T-helper 1 cell treated with Interleukin-12 subunit alpha and Interleukin-12 subunit beta and Interleukin-4 antibody, amounts not matched to agents 30 ng/mL and 1 ng/mL, for 36 hours (primary cell): ENCODE measurements around the gene ITPR2. TPM values are rescaled to one million over a fixed set of nuclear protein-coding genes. Genes with fewer than 3 reads are reported as not detected.
"Not testable (repeated sequence)": the region's sequence is repeated elsewhere in the genome, so short reads cannot be mapped to it uniquely, and the experiment has no call there.

Experiments
- intact Hi-C: fragments of 100-400 bp; cut with micrococcal nuclease; formaldehyde crosslinking; loops from one replicate; pipeline ENCODE4 v1.15.1; 2024
- total RNA-seq: library from RNA; stranded (reverse); gene quantifications from 2 replicates; pipeline ENCODE4 v1.2.3, GENCODE V29; 2022

ITPR2 gene
- total RNA-seq, 1 donor from 2014 or later, result 60.9 TPM

DNA sequence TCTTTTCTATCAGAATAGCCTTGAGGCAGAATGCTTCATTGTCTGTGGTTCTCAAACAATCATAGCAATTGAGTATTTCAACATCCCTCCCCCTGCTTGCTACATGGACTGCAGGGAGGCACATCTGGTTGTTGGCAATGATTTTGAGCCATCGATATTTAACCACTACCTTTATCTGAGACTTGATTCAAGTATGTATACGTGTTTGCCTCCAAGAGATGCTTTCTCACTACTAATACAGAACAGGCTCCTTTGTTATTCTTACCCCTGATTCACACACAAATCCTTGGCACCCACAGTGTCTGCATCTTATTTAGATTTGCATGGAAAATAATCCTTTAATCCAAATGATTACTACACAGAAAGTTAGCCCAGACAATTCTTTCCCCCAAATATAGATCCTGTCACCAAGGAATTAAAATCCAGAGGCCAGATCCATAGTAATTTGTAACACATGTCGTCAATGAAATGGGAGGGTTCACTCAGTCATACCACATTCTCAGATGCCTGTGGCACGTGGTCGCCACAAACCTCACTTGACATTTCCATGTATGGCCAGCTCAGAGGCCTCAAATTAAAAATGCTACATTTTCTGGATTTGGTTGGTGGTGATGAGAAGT is 199.3 kb downstream of the ITPR2 start:
- intact Hi-C loops, result no loop called here

DNA sequence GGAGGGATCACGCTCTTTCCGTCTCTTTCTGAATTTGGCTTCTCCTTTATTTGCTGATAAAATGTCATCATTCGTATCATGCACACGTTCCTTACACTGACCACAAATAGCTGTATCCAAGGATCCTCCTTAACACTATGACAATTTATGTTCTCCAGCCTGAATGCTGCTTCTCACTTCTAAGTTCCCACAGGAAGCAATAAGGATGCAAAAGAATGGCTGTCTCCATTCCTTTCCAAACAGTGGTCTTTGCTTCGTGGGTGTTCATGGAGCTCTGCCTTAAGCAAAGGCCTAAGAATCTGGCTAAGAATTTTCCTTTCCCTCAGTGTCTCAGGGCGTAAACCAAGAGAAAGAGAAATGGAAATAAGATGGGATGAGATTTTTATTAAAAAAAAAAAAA is 200.2 kb downstream of the ITPR2 start:
- intact Hi-C loops, result no loop called here

DNA sequence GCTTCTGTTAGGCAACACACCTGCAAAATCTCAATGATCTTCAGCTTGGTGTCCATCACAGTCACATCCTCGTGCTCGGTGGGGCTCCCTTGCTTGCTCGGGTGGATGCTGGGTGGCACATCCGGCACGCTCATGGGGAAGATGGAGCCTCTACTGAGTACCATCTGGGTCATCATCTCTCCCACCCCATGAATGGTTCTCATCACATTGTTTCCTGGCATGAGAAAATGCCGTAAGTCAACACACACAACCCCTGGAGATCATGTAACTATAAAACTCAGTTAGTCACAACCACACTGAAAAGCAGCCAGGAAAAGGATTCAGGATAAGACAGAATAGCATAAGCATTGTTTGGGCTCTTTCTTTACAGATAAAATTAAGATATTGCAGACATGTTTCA is 201.1 kb downstream of the ITPR2 start:
- intact Hi-C loops, result no loop called here

DNA sequence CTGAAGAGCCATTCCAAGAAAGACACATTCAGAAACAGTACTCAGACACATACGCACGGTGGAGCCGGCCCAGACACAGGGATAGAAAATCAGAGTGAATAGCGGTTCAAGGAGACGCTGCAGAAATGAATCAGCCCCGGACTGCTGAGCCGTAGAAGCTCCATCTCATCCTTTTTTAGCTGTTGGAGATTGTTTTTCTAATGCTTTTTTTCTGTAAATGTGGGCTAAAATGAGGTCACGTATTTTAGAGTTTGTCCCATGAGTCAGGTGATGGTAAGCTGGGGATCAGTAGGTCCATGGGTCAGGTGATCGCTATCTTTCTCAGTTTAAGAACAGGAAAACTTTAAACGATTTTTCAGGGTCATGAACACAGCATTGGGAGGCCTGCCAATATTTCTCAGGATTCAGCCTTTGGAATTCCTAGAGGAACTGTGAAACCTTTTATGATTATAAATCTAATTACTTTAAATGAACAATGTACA is 202.4 kb downstream of the ITPR2 start:
- intact Hi-C loops, result no loop called here

DNA sequence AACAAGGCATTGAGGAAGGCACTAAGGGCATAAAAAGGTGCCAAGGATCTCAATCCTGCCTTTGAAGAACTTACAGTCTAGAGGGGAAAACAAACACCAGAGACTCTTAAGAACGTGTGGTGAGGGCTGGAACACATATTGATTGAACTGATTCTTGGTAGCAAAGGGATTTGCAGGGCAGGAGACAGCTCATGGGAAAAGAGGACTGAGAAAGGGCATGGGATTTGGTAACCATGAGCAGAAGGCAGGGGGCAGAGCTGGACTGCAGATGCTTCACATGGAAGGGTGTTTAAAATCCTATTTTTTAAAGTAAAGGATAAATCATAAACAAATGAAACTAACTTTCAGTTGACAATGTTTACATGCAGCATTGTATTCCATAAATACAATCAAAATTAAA is 203.1 kb downstream of the ITPR2 start:
- intact Hi-C loops, result no loop called here

DNA sequence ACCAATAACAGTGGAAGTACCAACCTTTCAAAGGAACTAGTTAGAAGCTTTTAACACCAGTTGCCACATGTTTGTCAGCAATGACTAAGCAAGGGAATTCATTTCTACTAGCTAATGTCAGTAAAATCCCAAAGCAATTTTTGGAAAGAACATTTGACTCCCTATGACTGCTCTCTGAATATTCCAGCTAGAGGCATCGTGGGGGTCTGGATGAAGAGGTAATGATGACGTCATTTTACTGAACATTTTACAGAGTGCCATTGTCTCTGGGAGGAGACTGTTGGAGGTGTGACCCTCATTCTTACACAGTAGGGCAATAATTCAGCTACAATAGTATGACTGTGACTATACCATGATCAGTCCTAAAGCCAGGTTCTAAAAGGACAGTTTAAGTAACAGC is 204.8 kb downstream of the ITPR2 start:
- intact Hi-C loops, result no loop called here

DNA sequence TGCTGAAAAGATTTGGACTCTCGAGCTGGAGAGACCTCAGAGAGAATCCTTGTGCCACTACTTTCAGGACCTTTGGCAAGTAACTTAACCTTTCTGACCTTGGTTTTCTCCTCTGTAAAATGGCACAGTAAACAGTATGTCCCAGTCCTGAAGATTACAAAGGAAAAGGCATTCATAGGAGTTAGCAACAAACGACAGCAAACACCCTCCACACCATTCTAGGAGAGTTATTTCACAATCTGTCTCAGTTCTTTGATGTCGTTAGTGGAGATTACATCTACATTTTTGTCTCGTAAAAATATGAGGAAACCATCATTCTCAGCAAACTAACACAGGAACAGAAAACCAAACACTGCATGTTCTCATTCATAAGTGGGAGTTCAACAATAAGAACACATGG is 205.7 kb downstream of the ITPR2 start:
- intact Hi-C loops, result no loop called here

DNA sequence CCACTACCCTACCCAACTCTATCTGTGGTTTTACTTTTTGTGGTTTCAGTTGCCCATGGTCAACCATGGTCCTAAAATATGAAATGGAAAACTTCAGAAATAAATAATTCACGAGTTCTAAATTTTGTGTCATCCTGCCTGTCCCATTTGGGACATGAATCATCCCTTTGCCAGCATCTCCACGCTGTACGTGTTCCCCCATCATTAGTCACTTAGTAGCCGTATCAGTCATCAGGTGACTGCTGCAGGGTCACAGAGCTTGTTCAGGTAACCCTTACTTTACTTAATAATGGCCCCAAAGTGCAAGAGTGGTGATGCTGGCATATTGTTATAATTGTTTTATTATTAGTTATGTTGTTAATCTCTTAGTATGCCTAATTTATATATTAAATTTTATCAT is 209.9 kb downstream of the ITPR2 start:
- intact Hi-C loops, result no loop called here

DNA sequence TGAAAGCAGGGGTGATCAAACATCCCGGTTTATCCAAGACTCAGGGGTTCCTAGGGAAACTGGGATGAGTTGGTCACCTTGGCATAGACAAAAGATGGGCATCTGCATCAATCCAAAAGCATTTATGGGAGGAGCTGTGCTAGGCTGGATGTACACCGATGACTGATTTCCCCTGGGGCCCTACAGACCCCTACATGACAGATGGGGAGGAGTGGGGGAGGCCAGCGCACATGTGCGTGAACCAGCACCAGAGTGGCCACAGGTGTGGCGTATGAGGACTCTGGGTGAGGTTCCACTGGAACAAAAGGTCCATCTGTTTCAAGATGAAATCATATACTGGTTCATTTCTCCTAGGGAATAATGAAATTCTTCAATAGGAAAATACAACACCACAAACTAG is 210.4 kb downstream of the ITPR2 start:
- intact Hi-C loops, result no loop called here

DNA sequence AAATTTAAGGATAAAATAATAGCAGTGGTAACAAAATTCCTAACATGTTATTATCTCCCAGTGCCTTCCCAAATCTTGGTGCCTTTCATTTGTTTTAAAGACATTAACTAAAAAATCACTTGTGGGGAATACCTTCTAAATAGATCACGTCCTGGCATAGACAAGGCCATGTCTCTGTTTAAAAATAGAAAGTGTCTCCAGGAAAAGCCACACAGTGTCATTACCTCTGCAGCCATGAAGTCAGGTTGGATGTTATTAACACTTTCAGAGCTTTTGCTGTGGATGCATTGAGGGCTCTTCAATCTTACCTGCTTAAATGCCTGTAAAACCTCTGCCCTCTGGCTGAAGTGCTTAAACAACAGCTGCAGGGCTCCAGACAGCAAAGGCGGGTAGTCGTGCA is 211.1 kb downstream of the ITPR2 start:
- intact Hi-C loops, result no loop called here

DNA sequence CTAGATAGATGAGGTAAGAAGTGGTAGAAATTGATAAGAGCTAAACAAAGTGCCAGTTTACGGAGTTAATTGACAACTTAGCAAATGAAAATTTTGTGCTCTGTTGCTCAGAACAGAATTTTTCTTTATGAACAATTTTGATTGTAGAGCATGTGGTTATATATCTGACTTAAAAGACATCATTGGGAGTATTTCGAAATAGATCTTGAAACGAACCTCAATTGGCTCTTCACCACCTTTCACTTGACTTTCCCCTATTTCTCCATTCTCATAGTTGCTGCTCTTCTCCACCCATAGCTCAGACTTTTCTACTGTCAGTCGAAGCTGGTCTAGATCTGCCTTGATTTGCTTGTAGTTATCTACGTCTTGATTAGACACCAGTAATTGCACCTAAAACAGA is 212.1 kb downstream of the ITPR2 start:
- intact Hi-C loops, result no loop called here

DNA sequence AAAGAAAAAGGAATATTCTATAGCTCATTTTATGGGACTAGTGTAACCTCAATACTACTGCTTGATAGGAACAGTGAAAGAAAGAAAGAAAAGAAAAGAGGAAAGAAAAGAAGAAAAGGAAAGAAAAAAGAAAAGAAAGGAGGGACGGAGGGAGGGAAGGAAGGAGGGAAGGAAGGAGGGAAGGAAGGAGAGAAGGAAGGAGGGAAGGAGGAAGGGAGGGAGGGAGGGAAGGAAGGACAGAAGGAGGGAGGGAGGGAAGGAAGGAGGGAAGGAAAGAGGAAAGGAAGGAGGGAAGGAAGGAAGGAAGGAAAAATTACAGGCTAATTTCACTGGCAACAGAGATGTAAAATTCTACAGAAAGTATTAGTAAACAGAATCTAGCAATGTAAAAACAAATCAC is 215.5 kb downstream of the ITPR2 start:
- intact Hi-C loops, result no loop called here

DNA sequence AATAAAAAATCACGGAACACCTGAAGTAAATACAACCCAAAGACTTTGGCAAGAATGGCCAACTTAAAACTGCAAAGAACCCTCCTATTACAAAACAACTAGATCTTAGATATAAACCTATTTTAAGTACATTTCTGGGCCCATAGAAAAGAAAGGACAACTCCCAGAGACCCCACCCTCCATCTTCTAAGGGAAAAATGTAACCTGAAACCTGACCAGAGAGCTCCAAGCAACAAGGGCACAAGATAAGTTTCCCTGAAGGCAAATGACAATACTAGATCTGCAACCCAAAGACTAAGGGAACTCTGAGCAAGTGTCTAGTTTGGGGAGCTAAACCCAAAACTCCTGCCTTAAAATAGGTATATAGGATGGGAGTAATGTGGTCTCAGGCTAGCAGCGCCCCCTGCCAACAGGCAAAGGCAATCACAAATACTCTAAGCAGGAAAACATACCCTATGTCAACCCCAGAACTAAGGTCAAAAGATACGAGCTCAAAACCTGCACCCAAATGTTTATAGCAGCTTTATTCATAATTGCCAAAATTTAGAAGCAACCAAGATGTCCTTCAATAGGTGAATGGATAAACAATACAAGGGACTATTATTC is 218.9 kb downstream of the ITPR2 start:
- intact Hi-C loops, result loop anchor here (1.0 kb wide), 3 partner anchors 180 to 517 kb away; no protein-coding TSS in a partner anchor

DNA sequence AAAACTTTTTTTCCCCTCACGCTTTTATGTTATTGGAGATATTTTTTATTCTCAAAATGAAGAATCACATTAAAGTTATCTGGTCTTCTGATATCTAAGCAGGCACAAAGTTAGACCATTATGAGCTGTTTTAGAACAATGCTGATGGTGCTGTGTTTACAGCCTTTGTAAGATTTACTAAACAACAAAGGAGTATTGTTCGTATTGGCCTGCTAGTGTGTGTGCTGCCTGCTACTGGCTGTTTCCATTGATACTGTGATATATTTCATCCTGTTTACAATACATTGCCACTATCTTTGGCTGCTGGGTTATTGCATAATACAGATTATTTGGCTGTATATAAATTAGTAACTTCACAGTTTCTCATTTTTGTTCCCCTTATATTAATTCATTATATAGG is 220.8 kb downstream of the ITPR2 start:
- intact Hi-C loops, result no loop called here

DNA sequence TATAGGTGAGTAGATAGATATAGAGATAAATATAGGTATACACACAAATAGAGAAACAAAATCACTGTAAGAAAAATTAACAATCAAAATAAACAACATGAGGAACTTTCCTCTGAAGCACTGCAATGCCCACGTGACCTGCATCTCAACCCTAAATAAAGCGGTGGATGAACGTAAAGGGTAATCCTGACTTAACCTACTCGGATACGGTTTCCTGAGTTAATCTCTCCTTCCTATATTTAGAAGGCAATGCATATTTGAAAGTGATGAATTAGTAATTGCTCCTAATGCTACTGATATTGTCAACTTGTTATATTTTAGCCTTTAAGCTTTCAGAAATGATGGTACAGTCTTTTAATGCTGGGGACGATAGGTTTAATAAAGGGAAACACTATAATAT is 221.4 kb downstream of the ITPR2 start:
- intact Hi-C loops, result no loop called here

DNA sequence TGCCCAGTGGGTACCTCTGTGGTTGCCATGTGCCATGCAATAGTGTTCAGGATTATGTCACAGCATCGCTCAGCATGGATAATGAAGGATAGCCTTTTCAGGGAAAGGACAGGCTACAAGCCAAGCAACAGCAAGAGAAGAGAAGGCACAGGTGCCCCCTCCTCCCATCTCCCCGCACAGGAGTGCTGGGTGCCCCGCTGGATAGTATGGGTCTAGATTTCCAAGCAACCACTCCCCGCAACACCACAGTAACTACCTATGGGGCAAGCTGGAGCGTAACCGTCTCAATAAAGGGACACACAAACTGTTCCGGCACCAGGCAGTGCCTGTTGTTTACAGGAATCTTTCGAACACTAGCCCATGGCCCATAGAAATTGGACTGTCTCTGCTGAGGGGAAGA is 222.2 kb downstream of the ITPR2 start:
- intact Hi-C loops, result no loop called here

DNA sequence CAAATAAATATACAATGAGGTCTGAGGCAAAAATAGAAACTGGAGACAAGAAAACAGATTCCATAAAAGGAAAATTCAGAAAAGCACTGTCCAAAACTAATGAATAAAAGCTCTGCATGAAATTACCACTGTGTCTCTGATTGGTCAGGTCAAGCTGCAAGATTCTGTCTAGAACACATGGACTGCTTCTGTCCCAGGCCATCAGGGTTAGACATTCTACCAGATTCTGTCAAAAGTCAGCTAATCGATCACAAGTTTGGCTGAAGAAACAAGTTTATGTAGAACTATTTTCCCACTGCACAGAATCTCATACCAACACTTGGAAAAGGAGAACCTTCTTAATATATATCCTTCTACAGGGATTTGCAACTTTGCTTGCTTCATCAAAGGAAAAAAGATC is 223.0 kb downstream of the ITPR2 start:
- intact Hi-C loops, result no loop called here

DNA sequence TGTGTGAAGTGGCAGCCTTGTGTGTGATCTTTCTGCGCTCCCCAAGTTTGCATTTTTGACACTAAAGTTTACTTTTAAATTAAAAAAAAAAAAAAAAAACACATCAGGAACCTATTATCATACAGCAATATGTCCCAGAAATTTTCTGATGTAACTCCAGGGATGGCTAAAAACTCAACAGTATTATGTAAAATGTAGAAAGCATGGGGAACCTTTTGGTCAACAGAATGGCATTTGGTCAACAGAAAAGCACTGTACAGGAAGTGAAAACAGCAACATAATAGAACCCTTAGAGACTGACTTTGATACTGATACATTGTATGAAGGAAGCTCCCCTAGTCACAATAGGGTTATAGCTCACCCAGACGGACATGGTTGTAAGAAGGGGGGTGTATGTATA is 224.3 kb downstream of the ITPR2 start:
- intact Hi-C loops, result no loop called here

DNA sequence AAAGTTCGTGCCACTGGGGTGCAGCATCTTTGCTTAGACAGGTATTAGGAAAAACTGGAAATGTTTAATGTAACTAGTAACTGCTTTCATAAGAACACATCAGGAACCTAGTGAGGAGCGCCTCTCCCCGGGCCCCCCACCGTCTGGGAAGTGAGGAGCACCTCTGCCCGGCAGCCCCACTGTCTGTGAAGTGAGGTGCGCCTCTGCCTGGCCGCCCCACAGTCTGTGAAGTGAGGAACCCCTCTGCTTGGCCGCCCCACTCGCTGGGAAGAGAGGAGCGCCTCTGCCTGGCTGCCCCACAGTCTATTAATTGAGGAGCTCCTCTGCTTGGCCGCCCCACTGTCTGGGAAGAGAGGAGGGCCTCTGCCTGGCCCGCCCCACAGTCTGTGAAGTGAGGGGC is 224.7 kb downstream of the ITPR2 start:
- intact Hi-C loops, result no loop called here

DNA sequence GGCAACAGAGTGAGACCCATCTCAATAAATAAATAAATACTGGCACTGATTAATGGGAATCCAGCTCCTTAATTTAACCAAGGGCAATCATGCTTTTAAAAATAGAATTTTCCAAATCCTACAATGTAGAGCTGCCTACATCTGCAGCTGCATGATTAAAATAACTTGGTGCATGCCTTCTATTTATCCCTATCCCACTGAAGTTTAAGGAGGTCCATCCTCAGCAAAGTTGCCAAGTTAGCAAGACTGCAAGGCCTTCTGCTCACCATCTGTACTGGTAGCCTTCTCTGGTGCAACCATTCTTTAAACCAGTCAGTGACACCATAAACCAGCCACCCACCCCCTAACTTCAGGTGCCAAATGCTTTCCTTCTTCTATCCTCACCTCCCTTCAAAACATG is 226.1 kb downstream of the ITPR2 start:
- intact Hi-C loops, result no loop called here

DNA sequence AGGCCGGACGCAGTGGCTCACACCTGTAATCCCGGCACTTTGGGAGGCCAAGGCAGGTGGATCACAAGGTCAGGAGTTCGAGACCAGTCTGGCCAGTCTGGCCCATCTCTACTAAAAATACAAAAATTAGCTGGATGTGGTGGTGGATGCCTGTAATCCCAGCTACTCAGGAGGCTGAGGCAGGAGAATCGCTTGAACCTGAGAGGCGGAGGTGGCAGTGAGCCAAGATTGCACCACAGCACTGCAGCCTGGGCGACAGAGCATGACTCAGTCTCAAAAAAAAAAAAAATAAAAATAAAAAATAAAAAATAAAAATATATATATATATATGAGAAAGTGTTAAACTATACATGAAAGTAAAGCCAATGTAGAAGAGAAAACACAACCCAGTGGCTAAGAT is 228.2 kb downstream of the ITPR2 start:
- intact Hi-C loops, result not testable (repeated sequence)

DNA sequence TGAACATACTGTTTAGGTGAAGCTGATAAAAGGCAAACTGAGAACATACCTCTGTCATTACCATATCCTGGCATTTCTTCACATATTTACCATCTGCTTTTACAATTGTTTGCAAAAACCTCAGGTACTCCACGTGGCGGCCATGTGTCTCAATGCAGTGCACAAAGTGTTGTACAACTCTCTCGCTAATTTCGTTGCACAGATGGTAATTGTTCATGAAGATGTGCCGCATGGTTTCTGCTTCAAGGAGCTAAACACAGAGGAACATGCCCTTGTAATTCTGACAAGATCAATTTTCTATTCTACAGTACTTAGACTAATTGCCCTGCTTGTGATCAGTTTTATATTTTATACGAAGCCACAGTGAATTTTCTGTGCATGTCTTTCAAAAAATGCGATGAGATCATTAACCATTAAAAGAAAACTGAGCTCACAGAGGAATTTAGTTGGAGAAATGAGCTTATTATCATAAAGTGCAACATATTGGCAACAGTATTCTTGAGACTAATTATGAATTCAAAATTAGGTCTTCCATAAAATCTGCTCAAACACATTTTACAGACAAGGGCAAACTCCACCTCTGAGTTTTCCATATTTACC is 233.8 kb downstream of the ITPR2 start:
- intact Hi-C loops, result no loop called here

DNA sequence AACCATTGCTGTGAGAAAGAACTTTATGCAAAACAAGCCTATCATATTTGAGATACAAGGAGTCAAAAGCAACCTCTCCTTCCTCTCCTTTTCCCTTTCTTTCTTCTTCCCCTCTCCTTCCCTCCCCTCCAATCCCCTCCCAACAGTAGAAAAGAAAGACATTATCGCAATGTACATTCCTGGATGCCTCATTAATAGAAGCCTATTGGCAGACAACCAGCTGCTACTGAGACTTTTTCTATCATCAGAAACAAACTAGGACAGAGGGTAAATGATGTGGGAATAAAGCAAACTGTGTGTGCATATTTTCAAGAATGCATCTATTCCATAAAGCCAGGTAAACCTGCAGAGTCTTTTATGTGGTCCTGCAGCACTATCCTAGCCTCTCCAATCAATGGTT is 237.2 kb downstream of the ITPR2 start:
- intact Hi-C loops, result no loop called here
